Femur (tissue), 1 donor: ENCODE measurements around the gene UBE2S.
"Not testable (repeated sequence)": the region's sequence is repeated elsewhere in the genome, so short reads cannot be mapped to it uniquely, and the experiment has no call there.

Experiments used
- DNase-seq: peaks from one replicate; pipeline ENCODE4 v3.0.0-alpha.2; 2017

Gene UBE2S

GRCh38 chr19:55402509-55402908, 5.1 kb downstream of the UBE2S start:
- DNase-seq = no peak

GRCh38 chr19:55401390-55401789, 6.2 kb downstream of the UBE2S start:
- DNase-seq = not testable (repeated sequence)

GRCh38 chr19:55400281-55401087, 7.1 kb downstream of the UBE2S start:
- no peak for DNase-seq

- no peak for DNase-seq
Measured at GRCh38 chr19:55398200-55398925, 9.2 kb downstream of the UBE2S start.

GRCh38 chr19:55392820-55393761, 14.5 kb downstream of the UBE2S start:
- no peak for DNase-seq

GRCh38 chr19:55391702-55392615, 15.6 kb downstream of the UBE2S start:
- no peak for DNase-seq

- DNase-seq = peak; percentile 33
Measured at GRCh38 chr19:55391191-55391670, 16.4 kb downstream of the UBE2S start.

GRCh38 chr19:55390461-55390880, 17.1 kb downstream of the UBE2S start:
- DNase-seq = no peak

- peak; percentile 18 for DNase-seq
Measured at GRCh38 chr19:55389386-55390317, 17.9 kb downstream of the UBE2S start.

- DNase-seq = peak; percentile 26
Measured at GRCh38 chr19:55387736-55388497, 19.7 kb downstream of the UBE2S start.

- peak; percentile 23 for DNase-seq
Measured at GRCh38 chr19:55386493-55386971, 21.1 kb downstream of the UBE2S start.

- peak; percentile 100 for DNase-seq
Measured at GRCh38 chr19:55385724-55386492, 21.7 kb downstream of the UBE2S start, which contains the start of gene RPL28. RPL28 (plus strand) TSS chr19:55385932; CDS start chr19:55386358, 426 bp downstream.

GRCh38 chr19:55384920-55385723, 22.5 kb downstream of the UBE2S start:
- DNase-seq = peak; percentile 97

GRCh38 chr19:55384131-55384919, 23.3 kb downstream of the UBE2S start, which contains the start of gene TMEM238:
TMEM238 (minus strand) TSS chr19:55384292; CDS start chr19:55384259, 33 bp downstream.
- no peak for DNase-seq

- DNase-seq = peak; percentile 69
Measured at GRCh38 chr19:55383279-55384130, 24.1 kb downstream of the UBE2S start.
